ENCODE data around the gene SLMAP. TPM values are rescaled to one million over a fixed set of nuclear protein-coding genes. Genes with fewer than 3 reads are reported as not detected.

The SLMAP gene
- total RNA-seq, 1 donor from 2014 or later: 116 TPM

GRCh38 chr3:57808961-57809608 lies 53.0 kb downstream of the SLMAP start:
- no peak overlapping the region for H3K27ac Mint-ChIP-seq (ENCODE audit: unreplicated experiment)
- TF ChIP-seq, protein P1, sequence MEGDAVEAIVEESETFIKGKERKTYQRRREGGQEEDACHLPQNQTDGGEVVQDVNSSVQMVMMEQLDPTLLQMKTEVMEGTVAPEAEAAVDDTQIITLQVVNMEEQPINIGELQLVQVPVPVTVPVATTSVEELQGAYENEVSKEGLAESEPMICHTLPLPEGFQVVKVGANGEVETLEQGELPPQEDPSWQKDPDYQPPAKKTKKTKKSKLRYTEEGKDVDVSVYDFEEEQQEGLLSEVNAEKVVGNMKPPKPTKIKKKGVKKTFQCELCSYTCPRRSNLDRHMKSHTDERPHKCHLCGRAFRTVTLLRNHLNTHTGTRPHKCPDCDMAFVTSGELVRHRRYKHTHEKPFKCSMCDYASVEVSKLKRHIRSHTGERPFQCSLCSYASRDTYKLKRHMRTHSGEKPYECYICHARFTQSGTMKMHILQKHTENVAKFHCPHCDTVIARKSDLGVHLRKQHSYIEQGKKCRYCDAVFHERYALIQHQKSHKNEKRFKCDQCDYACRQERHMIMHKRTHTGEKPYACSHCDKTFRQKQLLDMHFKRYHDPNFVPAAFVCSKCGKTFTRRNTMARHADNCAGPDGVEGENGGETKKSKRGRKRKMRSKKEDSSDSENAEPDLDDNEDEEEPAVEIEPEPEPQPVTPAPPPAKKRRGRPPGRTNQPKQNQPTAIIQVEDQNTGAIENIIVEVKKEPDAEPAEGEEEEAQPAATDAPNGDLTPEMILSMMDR (IDR thresholded peaks at IDR 0.05): no peak
- no peak for DNase-seq (ENCODE audit: low spot score)
- peaks cover 14% of the 10 kb centered on the region for H3K4me1 Mint-ChIP-seq (ENCODE audit: low read depth)
- H3K27me3 Mint-ChIP-seq (ENCODE audit: low read depth): no peaks in the 10 kb centered on the region
- no peaks in the 10 kb centered on the region for H3K36me3 Mint-ChIP-seq (ENCODE audit: low read depth)
- peaks cover 8% of the 10 kb centered on the region for H3K9me3 Mint-ChIP-seq (ENCODE audit: low read depth)
- H3K4me3 Mint-ChIP-seq (ENCODE audit: unreplicated experiment): no peak overlapping the region

GRCh38 chr3:57809609-57809968 lies 53.5 kb downstream of the SLMAP start:
- H3K9me3 Mint-ChIP-seq (ENCODE audit: low read depth): peaks cover 8% of the 10 kb centered on the region
- DNase-seq (ENCODE audit: low spot score): no peak
- peaks cover 11% of the 10 kb centered on the region for H3K4me1 Mint-ChIP-seq (ENCODE audit: low read depth)
- H3K27ac Mint-ChIP-seq (ENCODE audit: unreplicated experiment): no peak overlapping the region
- no peaks in the 10 kb centered on the region for H3K27me3 Mint-ChIP-seq (ENCODE audit: low read depth)
- no peaks in the 10 kb centered on the region for H3K36me3 Mint-ChIP-seq (ENCODE audit: low read depth)
- TF ChIP-seq, protein P1 (IDR thresholded peaks at IDR 0.05): no peak
- H3K4me3 Mint-ChIP-seq (ENCODE audit: unreplicated experiment): no peak overlapping the region

DNA sequence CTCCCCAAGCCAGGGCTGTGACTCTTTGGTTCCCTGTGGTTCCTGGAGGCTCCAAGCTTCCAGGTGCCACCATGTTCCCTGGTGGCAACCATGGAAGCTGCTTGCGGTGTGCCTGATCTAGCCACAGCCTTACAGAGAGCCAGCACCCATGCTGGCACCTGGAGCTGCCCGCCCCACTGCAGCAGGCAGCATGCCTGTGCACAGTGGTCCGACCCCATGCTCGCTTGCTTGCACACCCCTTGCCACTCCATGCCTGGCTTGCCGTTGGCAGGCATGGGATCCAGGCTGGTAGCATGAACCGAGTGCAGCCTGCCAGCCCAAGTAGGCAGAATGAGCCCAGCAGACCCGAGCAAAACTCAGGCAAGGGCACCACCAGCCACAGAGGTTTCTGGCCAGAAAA lies 53.9 kb downstream of the SLMAP start:
- no peak overlapping the region for H3K4me3 Mint-ChIP-seq (ENCODE audit: unreplicated experiment)
- no peaks in the 10 kb centered on the region for H3K36me3 Mint-ChIP-seq (ENCODE audit: low read depth)
- TF ChIP-seq, protein P1 (IDR thresholded peaks at IDR 0.05): no peak
- H3K4me1 Mint-ChIP-seq (ENCODE audit: low read depth): peaks cover 7% of the 10 kb centered on the region
- DNase-seq (ENCODE audit: low spot score): no peak
- no peak overlapping the region for H3K27ac Mint-ChIP-seq (ENCODE audit: unreplicated experiment)
- no peaks in the 10 kb centered on the region for H3K27me3 Mint-ChIP-seq (ENCODE audit: low read depth)
- H3K9me3 Mint-ChIP-seq (ENCODE audit: low read depth): peaks cover 8% of the 10 kb centered on the region

DNA sequence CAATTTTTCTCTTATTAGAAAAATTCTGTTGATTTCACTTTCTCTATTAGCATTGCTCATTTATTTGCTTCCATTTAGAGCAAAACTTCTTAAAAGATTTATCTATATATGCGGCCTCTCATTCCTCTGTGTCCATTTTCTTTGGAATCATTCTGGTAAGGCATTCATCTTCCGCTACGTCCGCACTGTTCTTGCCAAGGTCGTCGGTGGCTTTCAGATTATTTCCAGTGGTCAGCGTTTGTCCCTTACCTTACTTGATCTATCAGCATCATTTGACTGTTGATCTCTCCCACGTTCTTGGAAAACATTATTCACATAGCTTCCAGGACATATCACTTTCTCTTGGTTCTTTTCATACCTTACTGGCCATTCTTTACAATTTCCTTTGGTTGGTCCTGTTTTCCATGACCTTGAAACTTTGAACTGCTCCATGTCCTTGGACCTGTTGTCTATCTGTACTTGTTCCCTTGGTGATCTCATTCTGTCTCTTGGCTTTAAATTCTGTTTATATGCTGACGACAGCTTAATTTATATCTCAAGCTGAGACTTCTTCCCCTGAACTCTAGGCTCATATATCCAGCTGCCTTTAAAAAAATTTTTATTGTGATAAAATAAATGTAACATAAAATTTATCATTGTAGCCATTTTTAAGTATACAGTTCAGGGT lies 54.5 kb downstream of the SLMAP start:
- H3K4me1 Mint-ChIP-seq (ENCODE audit: low read depth): peaks cover 4% of the 10 kb centered on the region
- no peak overlapping the region for H3K27ac Mint-ChIP-seq (ENCODE audit: unreplicated experiment)
- H3K27me3 Mint-ChIP-seq (ENCODE audit: low read depth): no peaks in the 10 kb centered on the region
- TF ChIP-seq, protein P1 (IDR thresholded peaks at IDR 0.05): no peak
- peaks cover 8% of the 10 kb centered on the region for H3K9me3 Mint-ChIP-seq (ENCODE audit: low read depth)
- H3K4me3 Mint-ChIP-seq (ENCODE audit: unreplicated experiment): no peak overlapping the region
- DNase-seq (ENCODE audit: low spot score): no peak
- H3K36me3 Mint-ChIP-seq (ENCODE audit: low read depth): no peaks in the 10 kb centered on the region

GRCh38 chr3:57815036-57815435 lies 58.9 kb downstream of the SLMAP start:
- Mint-ChIP-seq H3K4me3 (ENCODE audit: unreplicated experiment) (no peak overlapping the region), H3K36me3 (ENCODE audit: low read depth) (no peaks in the 10 kb centered on the region), H3K4me1 (ENCODE audit: low read depth) (peaks cover 18% of the 10 kb centered on the region), H3K9me3 (ENCODE audit: low read depth) (peaks cover 8% of the 10 kb centered on the region), H3K27me3 (ENCODE audit: low read depth) (no peaks in the 10 kb centered on the region), H3K27ac (ENCODE audit: unreplicated experiment) (no peak overlapping the region)
- no peak for DNase-seq (ENCODE audit: low spot score)
- TF ChIP-seq, protein P1 (IDR thresholded peaks at IDR 0.05): no peak

Data from chondrocyte (in vitro differentiated cells).